Hematopoietic multipotent progenitor cell treated with erythropoietin and hydrocortisone succinate and interleukin-3 and kit ligand, for 17 days (in vitro differentiated cells): Measurements from ENCODE around the gene SLC5A10.

ENCODE experiments used
- DNase-seq: peaks from one replicate; pipeline ENCODE4 v3.0.0-alpha.2; 2015; ENCODE audit warnings: low spot score

The SLC5A10 gene

DNA sequence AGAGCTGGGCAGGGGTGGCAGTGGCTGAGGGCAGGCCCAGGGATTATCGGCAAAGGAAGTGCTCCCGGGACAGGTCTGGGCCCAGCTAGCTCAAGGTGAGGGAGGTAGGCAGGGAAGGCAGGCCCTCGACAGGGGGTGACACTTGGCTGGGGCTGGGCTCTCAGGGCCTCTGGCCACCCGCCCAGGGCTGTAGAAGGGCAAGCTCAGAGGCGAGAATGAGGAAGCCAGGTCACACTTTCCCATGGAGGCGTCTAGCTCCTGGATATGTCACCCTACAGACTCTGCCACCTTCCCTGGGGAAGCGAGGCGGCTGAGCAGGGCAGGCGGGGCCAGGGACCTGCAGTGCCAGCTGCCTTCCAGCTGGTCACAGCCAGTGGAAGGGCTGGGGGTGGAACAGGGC lies 33.5 kb downstream of the SLC5A10 start:
- no peak for DNase-seq

GRCh38 chr17:18986541-18987229 lies 34.7 kb downstream of the SLC5A10 start:
- DNase-seq: no peak

DNA sequence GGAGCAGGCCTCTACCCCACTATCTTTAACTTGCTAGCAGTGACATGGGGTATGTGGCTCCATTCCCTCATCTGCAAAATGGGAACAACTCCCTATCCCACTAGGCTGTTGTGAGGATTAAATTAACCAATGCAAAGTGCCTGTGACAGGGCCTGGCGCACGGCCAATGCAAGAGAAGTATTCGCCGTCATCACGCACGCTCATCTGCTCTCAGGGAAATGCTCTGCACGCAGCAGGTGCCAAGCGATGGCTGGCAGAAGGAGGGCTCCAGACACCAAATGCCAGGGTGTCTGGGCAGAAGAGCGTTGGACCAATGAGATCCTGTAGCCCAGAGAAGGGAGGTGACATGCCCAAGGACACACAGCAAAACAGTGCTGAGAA lies 35.3 kb downstream of the SLC5A10 start:
- no peak for DNase-seq

GRCh38 chr17:18987862-18988545 lies 36.0 kb downstream of the SLC5A10 start:
- DNase-seq: no peak

- no peak for DNase-seq
Measured at GRCh38 chr17:18988546-18989173, 36.7 kb downstream of the SLC5A10 start.

GRCh38 chr17:18990331-18990730 lies 38.4 kb downstream of the SLC5A10 start:
- no peak for DNase-seq

DNA sequence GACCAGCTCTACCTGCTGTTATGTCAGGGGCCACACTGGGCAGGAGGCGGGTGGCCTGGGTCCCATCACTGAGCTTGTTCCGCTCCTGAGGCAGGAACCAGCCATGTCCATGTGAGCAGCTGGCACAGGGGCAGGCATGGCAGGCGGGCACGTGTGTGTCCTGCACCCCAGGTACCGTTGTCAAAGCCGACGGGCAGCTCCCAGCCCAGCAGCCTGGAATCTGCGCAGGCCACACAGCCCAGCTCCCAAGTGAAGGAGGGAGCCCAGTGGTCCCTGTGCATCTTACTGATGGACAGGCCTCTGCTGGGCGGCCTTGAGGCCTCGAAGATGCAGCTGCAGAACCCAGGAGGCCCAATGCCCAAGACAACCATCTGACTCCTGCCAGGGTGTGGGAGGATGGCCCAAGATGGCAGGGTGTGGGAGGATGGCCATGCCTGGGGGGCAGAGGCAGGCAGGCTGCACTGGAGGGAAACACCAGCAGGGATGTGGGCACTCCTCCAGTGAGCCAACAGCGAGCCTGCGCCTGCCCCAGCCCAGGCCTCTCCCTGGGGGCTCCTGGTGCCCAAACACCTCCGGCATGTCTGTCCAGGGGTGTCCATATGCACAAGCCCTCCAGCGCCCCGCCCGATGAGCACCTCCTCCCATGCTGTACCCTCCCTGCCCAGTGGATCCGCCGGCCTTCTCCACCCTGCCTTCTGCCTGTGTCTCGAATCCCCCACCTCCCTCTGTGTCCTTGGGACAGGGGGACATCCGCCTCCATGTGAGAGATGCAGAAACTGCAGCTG lies 39.8 kb downstream of the SLC5A10 start:
- no peak for DNase-seq

DNA sequence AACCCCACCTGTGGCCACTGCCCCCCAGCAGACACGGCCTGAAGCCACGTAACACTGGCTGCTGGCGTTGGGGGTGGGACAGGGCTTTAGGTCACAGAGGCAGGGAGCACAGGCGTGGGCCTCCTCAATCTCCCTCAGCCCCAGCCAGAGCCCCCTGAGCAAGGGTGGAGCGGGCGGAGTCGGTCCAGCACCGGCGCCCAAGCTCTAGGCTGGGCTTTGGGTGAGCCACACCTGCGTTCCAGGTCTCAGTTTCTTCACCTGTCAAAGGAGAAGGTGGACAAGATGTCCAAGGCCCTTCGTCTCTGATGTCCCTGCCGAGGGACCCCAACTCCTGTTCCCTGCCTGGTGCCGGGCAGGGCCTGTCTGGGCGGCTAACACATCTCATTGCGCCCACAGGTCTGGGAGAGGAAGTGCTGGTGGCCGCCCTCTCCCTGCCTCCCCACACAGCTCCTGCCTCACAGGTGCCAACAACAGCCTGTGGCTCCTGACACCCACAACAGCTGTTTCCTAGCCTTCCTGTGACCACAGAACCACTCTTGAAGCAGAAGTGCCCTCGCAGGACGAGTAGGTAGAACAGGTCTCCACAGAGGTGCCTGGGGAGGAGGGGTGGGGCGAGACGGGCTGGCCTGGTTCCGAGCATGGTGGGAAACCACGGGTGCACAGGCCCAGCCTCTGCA lies 40.6 kb downstream of the SLC5A10 start:
- DNase-seq: no peak

GRCh38 chr17:18993905-18994526 lies 42.1 kb downstream of the SLC5A10 start:
- no peak for DNase-seq

DNA sequence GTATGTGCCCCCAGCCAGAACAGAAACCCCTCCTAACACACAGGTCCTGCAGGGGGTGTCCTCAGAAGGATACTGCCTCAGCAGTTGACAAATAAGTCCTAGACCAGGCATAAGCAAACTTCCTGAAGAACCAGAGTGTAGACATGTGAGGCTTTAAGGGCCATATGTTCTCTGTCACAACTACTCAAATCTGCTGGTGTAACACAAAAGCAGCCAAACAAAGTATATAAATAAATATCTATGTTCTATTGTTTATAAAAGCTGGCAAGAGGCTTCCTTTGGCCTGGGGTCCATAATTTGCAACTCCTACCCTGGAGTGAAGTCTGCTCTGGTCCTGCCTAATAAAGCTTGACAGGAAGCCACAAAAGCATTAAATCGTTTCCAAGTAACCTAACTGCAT lies 42.7 kb downstream of the SLC5A10 start:
- DNase-seq: no peak

- DNase-seq: no peak
Measured at GRCh38 chr17:18995220-18995619, 43.3 kb downstream of the SLC5A10 start.

- DNase-seq: no peak
Measured at GRCh38 chr17:18996458-18996857, 44.5 kb downstream of the SLC5A10 start.

DNA sequence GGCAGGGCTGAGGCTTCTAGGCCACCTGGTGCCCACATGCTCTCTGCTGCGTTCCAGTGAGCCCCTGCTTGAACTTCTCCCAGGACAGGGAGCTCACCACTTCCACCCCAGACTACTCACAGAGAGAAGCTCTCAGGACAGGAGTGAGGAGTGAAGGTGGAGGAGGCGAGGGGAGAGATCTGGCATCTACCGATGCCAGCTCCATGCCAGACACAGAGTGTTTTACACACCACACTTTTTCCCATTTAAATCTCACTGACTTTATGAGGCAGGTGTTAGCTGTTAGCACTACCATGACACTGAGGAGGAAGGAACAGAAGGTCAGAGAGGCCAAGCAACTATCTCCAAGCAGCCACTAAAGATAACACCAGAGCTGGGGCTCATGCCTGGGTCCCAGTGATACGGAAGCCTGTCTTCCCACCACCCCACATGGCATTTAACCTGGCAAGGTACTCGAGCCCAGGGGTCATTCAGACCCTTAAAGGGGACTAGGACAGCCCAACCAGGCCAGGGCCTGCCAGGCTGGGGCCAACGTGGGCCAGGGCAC lies 45.8 kb downstream of the SLC5A10 start:
- no peak for DNase-seq

DNA sequence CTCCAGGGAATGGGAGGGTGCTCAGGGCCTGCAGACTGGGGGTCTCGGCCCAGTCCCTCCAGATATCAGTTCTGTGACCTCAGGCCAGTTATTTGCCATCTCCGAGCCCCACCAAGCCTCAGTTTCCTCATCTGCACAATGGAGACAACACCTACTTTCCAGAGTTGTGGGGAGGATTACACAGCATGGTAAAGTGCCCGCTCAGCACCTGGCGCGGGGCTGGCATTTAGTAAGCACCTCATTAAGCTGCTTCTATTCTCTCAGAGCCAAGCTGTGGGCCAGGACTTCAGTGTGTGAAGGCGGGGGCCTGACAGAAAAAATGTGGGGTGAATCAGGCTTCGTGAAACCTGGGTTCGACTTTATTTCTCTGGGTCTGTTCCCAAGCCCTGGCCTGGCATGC lies 47.4 kb downstream of the SLC5A10 start:
- no peak for DNase-seq

GRCh38 chr17:18999911-19000310 lies 47.9 kb downstream of the SLC5A10 start:
- no peak for DNase-seq

- DNase-seq: no peak
Measured at GRCh38 chr17:19000531-19001325, 48.8 kb downstream of the SLC5A10 start.

- DNase-seq: no peak
Measured at GRCh38 chr17:19001907-19002590, 50.1 kb downstream of the SLC5A10 start.

GRCh38 chr17:19002805-19003542 lies 51.0 kb downstream of the SLC5A10 start:
- DNase-seq: no peak
